ENCODE data around the gene DOCK11.
"Not testable (repeated sequence)": the region's sequence is repeated elsewhere in the genome, so short reads cannot be mapped to it uniquely, and the experiment has no call there.

DOCK11 gene

GRCh38 chrX:118577041-118577440, 81.4 kb downstream of the DOCK11 start:
- DNase-seq, result no peak

- DNase-seq, result no peak
Observed at GRCh38 chrX:118579417-118579816, 83.8 kb downstream of the DOCK11 start.

- not testable (repeated sequence) for DNase-seq
Observed at GRCh38 chrX:118582926-118583325, 87.3 kb downstream of the DOCK11 start.

GRCh38 chrX:118583781-118584180, 88.2 kb downstream of the DOCK11 start:
- no peak for DNase-seq

GRCh38 chrX:118585296-118585695, 89.7 kb downstream of the DOCK11 start:
- DNase-seq, result no peak

GRCh38 chrX:118586206-118586605, 90.6 kb downstream of the DOCK11 start:
- DNase-seq, result not testable (repeated sequence)

GRCh38 chrX:118588715-118589114, 93.1 kb downstream of the DOCK11 start:
- no peak for DNase-seq

GRCh38 chrX:118589227-118589626, 93.6 kb downstream of the DOCK11 start:
- no peak for DNase-seq

GRCh38 chrX:118593407-118593806, 97.8 kb downstream of the DOCK11 start:
- no peak for DNase-seq

- DNase-seq, result no peak
Observed at GRCh38 chrX:118594697-118595420, 99.2 kb downstream of the DOCK11 start.

GRCh38 chrX:118595501-118596042, 100.0 kb downstream of the DOCK11 start:
- DNase-seq, result no peak

GRCh38 chrX:118596390-118596789, 100.8 kb downstream of the DOCK11 start:
- no peak for DNase-seq

GRCh38 chrX:118603981-118604380, 108.4 kb downstream of the DOCK11 start:
- peak; percentile 4 for DNase-seq

GRCh38 chrX:118612290-118612689, 116.7 kb downstream of the DOCK11 start:
- DNase-seq, result no peak

- DNase-seq, result no peak
Observed at GRCh38 chrX:118614150-118614549, 118.5 kb downstream of the DOCK11 start.

- no peak for DNase-seq
Observed at GRCh38 chrX:118615141-118615540, 119.5 kb downstream of the DOCK11 start.

GRCh38 chrX:118621081-118621759, 125.6 kb downstream of the DOCK11 start:
- DNase-seq, result no peak

GRCh38 chrX:118623062-118623461, 127.4 kb downstream of the DOCK11 start:
- no peak for DNase-seq

- no peak for DNase-seq
Observed at GRCh38 chrX:118626346-118626745, 130.7 kb downstream of the DOCK11 start.

- no peak for DNase-seq
Observed at GRCh38 chrX:118627084-118627758, 131.6 kb downstream of the DOCK11 start.

GRCh38 chrX:118630848-118631247, 135.2 kb downstream of the DOCK11 start:
- no peak for DNase-seq

GRCh38 chrX:118631586-118631985, 136.0 kb downstream of the DOCK11 start:
- no peak for DNase-seq

- DNase-seq, result no peak
Observed at GRCh38 chrX:118632862-118633261, 137.2 kb downstream of the DOCK11 start.

- no peak for DNase-seq
Observed at GRCh38 chrX:118633530-118633929, 137.9 kb downstream of the DOCK11 start.
